ENCODE results near the gene BCL2L2. TPM values are rescaled to one million over a fixed set of nuclear protein-coding genes. Genes with fewer than 3 reads are reported as not detected.
"Not testable (repeated sequence)": the region's sequence is repeated elsewhere in the genome, so short reads cannot be mapped to it uniquely, and the experiment has no call there.

BCL2L2 gene
- total and polyA plus RNA-seq, 12 donors = 16.8 to 44.9 (median 36.4) TPM

DNA sequence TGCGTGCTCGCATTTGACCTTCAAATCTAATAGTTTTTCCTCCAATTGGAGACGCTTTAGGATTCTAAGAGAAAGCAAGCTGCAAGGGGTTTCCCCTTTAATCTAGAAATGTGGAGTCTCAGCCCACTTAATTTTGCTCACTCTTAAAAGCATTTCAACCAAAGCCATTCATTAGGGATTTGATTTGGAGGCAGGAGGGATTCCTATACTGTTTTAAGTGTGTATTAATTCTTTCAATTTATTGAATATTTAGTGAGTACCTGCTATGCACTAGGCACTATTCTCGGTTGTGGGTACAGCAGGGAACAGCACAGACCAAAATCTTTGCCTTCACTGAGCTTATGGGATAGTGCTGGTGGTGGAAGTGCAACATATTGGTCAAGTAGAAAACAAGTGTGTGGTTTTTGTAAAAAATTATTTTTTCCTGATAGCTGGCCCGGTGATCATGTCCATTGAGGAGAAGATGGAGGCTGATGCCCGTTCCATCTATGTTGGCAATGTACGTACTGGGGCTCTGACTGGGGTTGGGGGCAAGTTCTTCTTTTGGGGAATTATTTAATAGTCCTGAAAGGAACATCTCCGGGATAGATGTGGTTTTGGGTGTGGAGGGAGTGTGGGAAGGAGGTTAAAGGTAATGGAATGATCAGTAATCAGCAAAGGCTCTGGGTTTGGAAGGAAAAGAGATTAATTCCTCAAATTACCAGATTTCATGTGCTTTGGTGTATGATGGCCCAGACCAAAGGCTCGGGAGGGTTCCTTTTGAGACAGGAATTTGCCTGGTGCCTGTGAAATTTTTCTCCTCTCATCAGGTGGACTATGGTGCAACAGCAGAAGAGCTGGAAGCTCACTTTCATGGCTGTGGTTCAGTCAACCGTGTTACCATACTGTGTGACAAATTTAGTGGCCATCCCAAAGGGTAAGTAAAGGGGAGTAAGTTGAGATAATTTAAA lies 16.2 kb downstream of the BCL2L2 start:
- ATAC-seq (no peak), DNase-seq (no peak)
- TF ChIP-seq CTCF (IDR thresholded peaks at IDR 0.05) = no peak
- Histone ChIP-seq H3K36me3 (peaks cover 0 to 42% (median 24%) of the 10 kb centered on the region in 9 donors), H3K4me3 (peak overlapping the region; percentile 80 to 96 (median 90)), H3K27ac (peak overlapping the region in 8 of 10 donors; percentile 4 to 99 (median 96)), H3K9me3 (no peaks in the 10 kb centered on the region), H3K27me3 (no peaks in the 10 kb centered on the region), H3K4me1 (peaks cover 6 to 27% (median 21%) of the 10 kb centered on the region in 9 donors)
- intact Hi-C loops (cut with DNase I) = loop anchor here in 9 of 10 donors (5.0 to 10.0 kb wide), 5 partner anchors 142 to 242 kb away; partner anchors contain the start of genes NGDN (in 6 of the 9), THTPA (in 4 of the 9), AP1G2 (in 2 of the 9) and ZFHX2 (in 2 of the 9)
- 47 to 48% methylated on average over 10 of the region's 10 CpGs for WGBS, 2 donors

DNA sequence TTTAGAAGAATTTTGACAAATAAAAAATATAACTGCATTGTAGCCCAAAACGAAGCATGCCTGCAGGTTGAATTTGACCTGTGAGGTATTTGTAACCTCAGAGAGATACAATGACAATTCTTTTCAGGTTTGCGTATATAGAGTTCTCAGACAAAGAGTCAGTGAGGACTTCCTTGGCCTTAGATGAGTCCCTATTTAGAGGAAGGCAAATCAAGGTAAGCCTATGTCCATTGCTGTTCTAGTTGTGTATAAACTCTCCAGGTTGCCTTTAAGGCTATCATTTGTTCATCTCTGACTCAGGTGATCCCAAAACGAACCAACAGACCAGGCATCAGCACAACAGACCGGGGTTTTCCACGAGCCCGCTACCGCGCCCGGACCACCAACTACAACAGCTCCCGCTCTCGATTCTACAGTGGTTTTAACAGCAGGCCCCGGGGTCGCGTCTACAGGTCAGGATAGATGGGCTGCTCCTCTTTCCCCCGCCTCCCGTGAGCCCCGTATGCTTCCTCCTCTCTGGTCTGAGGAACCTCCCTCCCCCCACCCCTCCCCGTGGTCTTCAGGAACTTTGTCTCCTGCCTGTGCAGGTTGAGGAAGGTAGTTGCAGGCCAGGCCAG lies 17.3 kb downstream of the BCL2L2 start:
- intact Hi-C loops (cut with DNase I) = loop anchor here in 9 of 10 donors (5.0 to 10.0 kb wide), 5 partner anchors 141 to 241 kb away; partner anchors contain the start of genes NGDN (in 6 of the 9), THTPA (in 4 of the 9), AP1G2 (in 2 of the 9) and ZFHX2 (in 2 of the 9)
- H3K27ac ChIP-seq = no peak overlapping the region

GRCh38 chr14:23324455-23324846 lies 17.8 kb downstream of the BCL2L2 start:
- TF ChIP-seq CTCF (IDR thresholded peaks at IDR 0.05) = no peak
- WGBS, 2 donors = 69 to 72% methylated on average over 2 of the region's 2 CpGs
- no peaks in the 10 kb centered on the region for H3K9me3 ChIP-seq
- H3K27me3 ChIP-seq = no peaks in the 10 kb centered on the region
- peaks cover 0 to 40% (median 24%) of the 10 kb centered on the region in 9 donors for H3K36me3 ChIP-seq
- no peak overlapping the region for H3K27ac ChIP-seq
- peaks cover 6 to 29% (median 21%) of the 10 kb centered on the region in 9 donors for H3K4me1 ChIP-seq
- no peak for ATAC-seq
- intact Hi-C loops (cut with DNase I) = loop anchor here in 9 of 10 donors (5.0 to 10.0 kb wide), 5 partner anchors 140 to 240 kb away; partner anchors contain the start of genes NGDN (in 6 of the 9), THTPA (in 4 of the 9), AP1G2 (in 2 of the 9) and ZFHX2 (in 2 of the 9)
- no peak overlapping the region for H3K4me3 ChIP-seq
- no peak for DNase-seq

More for the DNA sequence above, 17.3 kb downstream of the BCL2L2 start:
- Histone ChIP-seq H3K4me3 (no peak overlapping the region), H3K4me1 (peaks cover 6 to 29% (median 21%) of the 10 kb centered on the region in 9 donors), H3K36me3 (peaks cover 0 to 40% (median 24%) of the 10 kb centered on the region in 9 donors), H3K27me3 (no peaks in the 10 kb centered on the region), H3K9me3 (no peaks in the 10 kb centered on the region)
- TF ChIP-seq CTCF (IDR thresholded peaks at IDR 0.05) = no peak
- WGBS, 2 donors = 82 to 84% methylated on average over 18 of the region's 18 CpGs
- ATAC-seq = no peak
- DNase-seq = no peak

DNA sequence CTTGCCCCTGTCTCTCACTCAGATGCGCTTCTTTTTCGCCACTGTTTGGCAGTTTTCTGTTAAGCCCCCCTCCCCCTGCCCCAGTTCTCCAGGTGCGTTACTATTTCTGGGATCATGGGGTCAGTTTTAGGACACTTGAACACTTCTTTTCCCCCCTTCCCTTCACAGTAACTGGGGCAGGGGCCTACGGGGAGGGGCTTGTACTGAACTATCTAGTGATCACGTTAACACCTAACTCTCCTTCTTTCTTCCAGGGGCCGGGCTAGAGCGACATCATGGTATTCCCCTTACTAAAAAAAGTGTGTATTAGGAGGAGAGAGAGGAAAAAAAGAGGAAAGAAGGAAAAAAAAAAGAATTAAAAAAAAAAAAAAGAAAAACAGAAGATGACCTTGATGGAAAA lies 18.4 kb downstream of the BCL2L2 start:
- no peak for ATAC-seq
- Histone ChIP-seq H3K4me3 (no peak overlapping the region), H3K36me3 (peaks cover 0 to 40% (median 24%) of the 10 kb centered on the region in 9 donors), H3K27me3 (no peaks in the 10 kb centered on the region), H3K4me1 (peaks cover 6 to 27% (median 21%) of the 10 kb centered on the region in 9 donors), H3K9me3 (no peaks in the 10 kb centered on the region), H3K27ac (no peak overlapping the region)
- intact Hi-C loops (cut with DNase I) = loop anchor here (5.0 to 10.0 kb wide), 9 partner anchors 42 to 240 kb away; partner anchors contain the start of genes NGDN (in 6 of the 10), THTPA (in 4 of the 10), AP1G2 (in 2 of the 10) and CMTM5 (in 2 of the 10)
- 71 to 75% methylated on average over 7 of the region's 7 CpGs for WGBS, 2 donors
- DNase-seq = no peak
- no peak for TF ChIP-seq CTCF (IDR thresholded peaks at IDR 0.05)

- H3K9me3 ChIP-seq, DNase-seq, ATAC-seq, H3K27me3 ChIP-seq, H3K27ac ChIP-seq, H3K4me3 ChIP-seq: not testable (repeated sequence)
- WGBS, 2 donors = 88 to 89% methylated on average over 5 of the region's 5 CpGs
- peaks cover 6 to 21% (median 18%) of the 10 kb centered on the region in 9 donors for H3K4me1 ChIP-seq
- intact Hi-C loops (cut with DNase I) = loop anchor here in 9 of 10 donors (2.0 to 10.0 kb wide), 8 partner anchors 42 to 239 kb away; partner anchors contain the start of genes AP1G2 (in 2 of the 9), CMTM5 (in 2 of the 9), NGDN (in 2 of the 9) and THTPA (in 2 of the 9)
- H3K36me3 ChIP-seq = peaks cover 0 to 40% (median 24%) of the 10 kb centered on the region in 9 donors
Measured at GRCh38 chr14:23325746-23326145, 19.1 kb downstream of the BCL2L2 start.
